ENCODE results near the gene SLC38A1. TPM values are rescaled to one million over a fixed set of nuclear protein-coding genes. Genes with fewer than 3 reads are reported as not detected.

SLC38A1 gene
- total RNA-seq, 1 experiment from 2014 or later: 195 TPM

- Histone ChIP-seq H3K27ac (no peak overlapping the region), H3K9me3 (replicated peaks) (no peaks in the 10 kb centered on the region; the same call in none of the 2 replicates), H3K27me3 (no peaks in the 10 kb centered on the region), H3K4me3 (no peak overlapping the region), H3K4me1 (peaks cover 18% of the 10 kb centered on the region), H3K36me3 (peaks cover 44% of the 10 kb centered on the region)
- peak; percentile 86 to 96 for DNase-seq
These were observed 81.8 kb downstream of the SLC38A1 start for GRCh38 chr12:46187023-46187422.

- peaks cover 18% of the 10 kb centered on the region for H3K4me1 ChIP-seq
These were observed 82.8 kb downstream of the SLC38A1 start for GRCh38 chr12:46186088-46186487.

GRCh38 chr12:46185686-46186085 lies 83.2 kb downstream of the SLC38A1 start:
- DNase-seq: no peak
- H3K4me1 ChIP-seq: peaks cover 18% of the 10 kb centered on the region
- H3K27me3 ChIP-seq: no peaks in the 10 kb centered on the region
- no peak overlapping the region for H3K27ac ChIP-seq
- peaks cover 33% of the 10 kb centered on the region for H3K36me3 ChIP-seq
- no peaks in the 10 kb centered on the region; the same call in none of the 2 replicates for H3K9me3 ChIP-seq (replicated peaks)
- H3K4me3 ChIP-seq: no peak overlapping the region

More at GRCh38 chr12:46186088-46186487, 82.8 kb downstream of the SLC38A1 start:
- H3K27ac ChIP-seq: no peak overlapping the region
- no peaks in the 10 kb centered on the region for H3K27me3 ChIP-seq
- peaks cover 36% of the 10 kb centered on the region for H3K36me3 ChIP-seq
- no peaks in the 10 kb centered on the region; the same call in none of the 2 replicates for H3K9me3 ChIP-seq (replicated peaks)
- no peak overlapping the region for H3K4me3 ChIP-seq
- no peak for DNase-seq

GRCh38 chr12:46184798-46185595 lies 83.8 kb downstream of the SLC38A1 start:
- Histone ChIP-seq H3K36me3 (peaks cover 26% of the 10 kb centered on the region), H3K27me3 (no peaks in the 10 kb centered on the region), H3K9me3 (replicated peaks) (no peaks in the 10 kb centered on the region), H3K4me1 (peaks cover 18% of the 10 kb centered on the region), H3K27ac (no peak overlapping the region), H3K4me3 (no peak overlapping the region)
- no peak for DNase-seq

GRCh38 chr12:46183112-46183511 lies 85.7 kb downstream of the SLC38A1 start:
- no peak overlapping the region for H3K4me3 ChIP-seq

GRCh38 chr12:46181465-46181864 lies 87.4 kb downstream of the SLC38A1 start:
- H3K4me3 ChIP-seq: no peak overlapping the region
- DNase-seq: no peak
- H3K27ac ChIP-seq: no peak overlapping the region
- H3K27me3 ChIP-seq: no peaks in the 10 kb centered on the region
- H3K9me3 ChIP-seq (replicated peaks): no peaks in the 10 kb centered on the region
- peaks cover 5% of the 10 kb centered on the region for H3K36me3 ChIP-seq
- peaks cover 2% of the 10 kb centered on the region for H3K4me1 ChIP-seq

More at GRCh38 chr12:46183112-46183511, 85.7 kb downstream of the SLC38A1 start:
- Histone ChIP-seq H3K9me3 (replicated peaks) (no peaks in the 10 kb centered on the region), H3K27me3 (no peaks in the 10 kb centered on the region), H3K27ac (no peak overlapping the region), H3K36me3 (peaks cover 8% of the 10 kb centered on the region), H3K4me1 (peaks cover 15% of the 10 kb centered on the region)
- DNase-seq: no peak

- Histone ChIP-seq H3K4me1 (no peaks in the 10 kb centered on the region), H3K36me3 (no peaks in the 10 kb centered on the region; the same call in none of the 2 replicates), H3K9me3 (replicated peaks) (no peaks in the 10 kb centered on the region), H3K27me3 (no peaks in the 10 kb centered on the region), H3K27ac (no peak overlapping the region), H3K4me3 (no peak overlapping the region)
- no peak for DNase-seq
These were observed 89.0 kb downstream of the SLC38A1 start for GRCh38 chr12:46179693-46180452.

- Histone ChIP-seq H3K4me3 (no peak overlapping the region), H3K27ac (no peak overlapping the region), H3K4me1 (no peaks in the 10 kb centered on the region), H3K36me3 (peaks cover 3% of the 10 kb centered on the region; the same call in 1 of the 2 replicates), H3K27me3 (no peaks in the 10 kb centered on the region), H3K9me3 (replicated peaks) (no peaks in the 10 kb centered on the region)
- DNase-seq: no peak
These were observed 90.8 kb downstream of the SLC38A1 start for GRCh38 chr12:46177837-46178608.

GRCh38 chr12:46177025-46177424 lies 91.8 kb downstream of the SLC38A1 start:
- no peak overlapping the region for H3K4me3 ChIP-seq
- no peaks in the 10 kb centered on the region for H3K27me3 ChIP-seq
- H3K27ac ChIP-seq: no peak overlapping the region
- DNase-seq: no peak
- peaks cover 3% of the 10 kb centered on the region; the same call in 1 of the 2 replicates for H3K36me3 ChIP-seq
- no peaks in the 10 kb centered on the region for H3K4me1 ChIP-seq
- H3K9me3 ChIP-seq (replicated peaks): no peaks in the 10 kb centered on the region

- Histone ChIP-seq H3K4me3 (no peak overlapping the region), H3K4me1 (peaks cover 4% of the 10 kb centered on the region; the same call in 1 of the 2 replicates)
These were observed 93.9 kb downstream of the SLC38A1 start for GRCh38 chr12:46174919-46175318.

GRCh38 chr12:46174061-46174662 lies 94.7 kb downstream of the SLC38A1 start:
- Histone ChIP-seq H3K27ac (no peak overlapping the region), H3K4me1 (peaks cover 4% of the 10 kb centered on the region; the same call in 1 of the 2 replicates), H3K9me3 (replicated peaks) (no peaks in the 10 kb centered on the region), H3K4me3 (no peak overlapping the region), H3K36me3 (peaks cover 3% of the 10 kb centered on the region; the same call in 1 of the 2 replicates), H3K27me3 (no peaks in the 10 kb centered on the region)
- no peak for DNase-seq

More at GRCh38 chr12:46174919-46175318, 93.9 kb downstream of the SLC38A1 start:
- DNase-seq: no peak
- no peaks in the 10 kb centered on the region for H3K9me3 ChIP-seq (replicated peaks)
- H3K36me3 ChIP-seq: peaks cover 3% of the 10 kb centered on the region; the same call in 1 of the 2 replicates
- H3K27me3 ChIP-seq: no peaks in the 10 kb centered on the region
- H3K27ac ChIP-seq: no peak overlapping the region

GRCh38 chr12:46168426-46168825 lies 100.4 kb downstream of the SLC38A1 start:
- Histone ChIP-seq H3K4me1 (peaks cover 24% of the 10 kb centered on the region), H3K4me3 (no peak overlapping the region), H3K27me3 (no peaks in the 10 kb centered on the region), H3K36me3 (no peaks in the 10 kb centered on the region; the same call in 1 of the 2 replicates), H3K27ac (no peak overlapping the region), H3K9me3 (replicated peaks) (peaks cover 12% of the 10 kb centered on the region; the same call in 1 of the 2 replicates)
- DNase-seq: no peak

- Histone ChIP-seq H3K27ac (no peak overlapping the region), H3K4me1 (peaks cover 25% of the 10 kb centered on the region), H3K9me3 (replicated peaks) (peaks cover 12% of the 10 kb centered on the region; the same call in 1 of the 2 replicates), H3K27me3 (no peaks in the 10 kb centered on the region), H3K4me3 (no peak overlapping the region), H3K36me3 (no peaks in the 10 kb centered on the region)
- no peak for DNase-seq
These were observed 101.4 kb downstream of the SLC38A1 start for GRCh38 chr12:46167412-46167811.

GRCh38 chr12:46165191-46165590 lies 103.7 kb downstream of the SLC38A1 start:
- H3K27me3 ChIP-seq: no peaks in the 10 kb centered on the region
- H3K9me3 ChIP-seq (replicated peaks): peaks cover 12% of the 10 kb centered on the region; the same call in 1 of the 2 replicates
- H3K4me3 ChIP-seq: no peak overlapping the region
- H3K27ac ChIP-seq: no peak overlapping the region
- H3K4me1 ChIP-seq: peaks cover 40% of the 10 kb centered on the region
- DNase-seq: peak; percentile 21 to 60
- H3K36me3 ChIP-seq: no peaks in the 10 kb centered on the region

All from SJCRH30 (cell line).